ENCODE data around the gene OPTC.

The OPTC gene

DNA sequence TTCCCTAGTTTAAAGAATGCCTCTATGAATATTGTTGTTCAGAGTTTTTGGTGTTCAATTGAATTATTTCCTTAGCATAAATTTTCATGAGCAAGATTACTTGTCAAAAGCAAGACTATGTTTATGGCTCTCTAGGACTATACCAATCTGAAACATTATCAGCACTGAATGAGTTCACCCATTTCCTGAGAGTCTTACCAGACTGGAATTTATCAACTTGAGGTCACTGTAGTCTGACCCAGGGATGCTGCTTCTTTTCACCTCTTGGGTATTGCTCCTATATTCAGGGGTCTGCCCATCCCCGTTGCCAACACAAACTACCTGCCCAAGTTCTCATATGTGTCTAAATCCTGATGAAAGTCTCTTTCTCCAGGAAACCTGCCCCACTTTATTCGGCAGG, 42.6 kb downstream of the OPTC start:
- Histone ChIP-seq H3K4me1 (ENCODE audit: insufficient read depth, low read length) (no peaks in the 10 kb centered on the region), H3K9ac (ENCODE audit: low read depth, low read length) (no peak overlapping the region), H3K36me3 (ENCODE audit: insufficient read depth, low read length) (no peaks in the 10 kb centered on the region), H3K9me3 (ENCODE audit: control insufficient read depth, insufficient read depth, low read length) (no peaks in the 10 kb centered on the region)

DNA sequence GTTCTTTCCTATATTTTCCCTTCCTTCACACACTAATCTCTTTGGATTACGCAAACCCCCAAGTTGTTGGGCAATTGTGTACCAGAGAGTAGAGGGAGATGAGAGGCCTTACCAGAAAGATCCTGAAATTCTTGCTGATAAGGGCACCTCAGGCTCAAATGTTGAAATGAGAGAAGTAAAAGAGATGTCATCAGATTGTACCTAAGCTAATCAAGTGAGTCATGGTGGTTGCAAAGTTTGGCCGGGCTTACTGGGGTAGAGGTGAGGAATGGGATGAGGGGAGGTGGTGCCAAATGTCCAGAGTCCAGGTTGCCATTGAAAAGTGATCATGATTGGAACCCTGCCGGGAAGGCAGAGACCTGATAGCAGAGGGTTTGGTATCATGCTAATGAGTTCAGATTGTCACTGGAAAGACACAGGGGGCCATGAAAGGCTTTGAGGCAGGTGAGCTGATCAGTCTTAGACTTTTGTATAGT, 43.1 kb downstream of the OPTC start:
- no peaks in the 10 kb centered on the region for H3K4me1 ChIP-seq (ENCODE audit: insufficient read depth, low read length)
- H3K9me3 ChIP-seq (ENCODE audit: control insufficient read depth, insufficient read depth, low read length), result no peaks in the 10 kb centered on the region
- H3K9ac ChIP-seq (ENCODE audit: low read depth, low read length), result no peak overlapping the region
- no peaks in the 10 kb centered on the region for H3K36me3 ChIP-seq (ENCODE audit: insufficient read depth, low read length)

DNA sequence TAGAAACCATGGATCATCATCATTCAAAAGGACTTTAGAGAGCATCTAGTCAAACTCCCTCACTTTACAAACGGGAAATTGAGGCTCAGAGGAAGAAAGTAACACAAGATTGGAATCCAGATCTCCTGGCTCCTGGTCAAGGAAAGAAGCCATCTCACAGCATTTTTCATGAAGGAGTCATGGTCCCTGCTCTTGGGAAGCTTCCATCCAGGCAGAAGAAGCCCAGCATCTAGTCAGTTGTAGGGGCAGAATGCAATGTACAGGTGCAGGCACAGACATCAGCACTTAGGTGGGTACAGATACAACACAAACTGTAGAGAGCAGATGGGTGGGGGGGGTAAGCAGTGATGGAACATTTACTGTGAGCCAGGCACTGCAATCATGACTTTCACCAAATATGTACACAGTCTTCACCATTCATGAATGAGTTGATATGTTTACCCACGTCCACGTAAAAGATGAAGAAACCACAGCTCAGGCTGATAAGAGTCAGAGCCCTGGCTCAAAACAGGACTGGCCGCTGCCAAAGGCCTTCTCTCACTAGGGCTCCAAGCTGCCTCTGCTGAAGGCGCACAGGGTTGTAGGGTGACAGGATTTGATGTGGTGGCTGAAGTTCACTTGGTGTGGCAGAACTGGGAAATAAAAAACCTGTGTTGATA, 44.0 kb downstream of the OPTC start:
- Histone ChIP-seq H3K36me3 (ENCODE audit: insufficient read depth, low read length) (no peaks in the 10 kb centered on the region), H3K9me3 (ENCODE audit: control insufficient read depth, insufficient read depth, low read length) (no peaks in the 10 kb centered on the region), H3K9ac (ENCODE audit: low read depth, low read length) (no peak overlapping the region), H3K4me1 (ENCODE audit: insufficient read depth, low read length) (no peaks in the 10 kb centered on the region)

DNA sequence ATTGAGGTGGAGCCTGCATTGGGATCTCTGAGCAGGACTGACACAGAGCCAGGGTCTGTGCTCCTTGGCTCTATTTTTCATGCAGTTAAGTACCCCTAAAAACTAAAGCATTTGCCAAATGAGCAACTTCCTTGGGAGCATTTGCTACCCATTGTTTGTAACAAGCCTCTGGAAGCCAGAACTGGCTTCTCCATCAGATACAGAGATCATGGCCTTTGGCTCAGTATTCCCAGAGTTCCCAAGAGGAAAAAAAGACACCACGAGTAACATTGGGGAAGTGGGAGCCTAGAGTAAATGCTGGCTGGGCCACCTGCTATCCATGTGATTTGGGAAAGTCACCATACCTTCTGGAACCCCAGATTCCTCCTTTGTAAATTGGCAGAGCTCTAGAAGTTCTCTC, 44.8 kb downstream of the OPTC start:
- Histone ChIP-seq H3K9me3 (ENCODE audit: control insufficient read depth, insufficient read depth, low read length) (no peaks in the 10 kb centered on the region), H3K36me3 (ENCODE audit: insufficient read depth, low read length) (no peaks in the 10 kb centered on the region), H3K9ac (ENCODE audit: low read depth, low read length) (no peak overlapping the region), H3K4me1 (ENCODE audit: insufficient read depth, low read length) (no peaks in the 10 kb centered on the region)

- H3K4me1 ChIP-seq (ENCODE audit: insufficient read depth, low read length), result peaks cover 4% of the 10 kb centered on the region
- no peaks in the 10 kb centered on the region for H3K36me3 ChIP-seq (ENCODE audit: insufficient read depth, low read length)
- no peaks in the 10 kb centered on the region for H3K9me3 ChIP-seq (ENCODE audit: control insufficient read depth, insufficient read depth, low read length)
- no peak overlapping the region for H3K9ac ChIP-seq (ENCODE audit: low read depth, low read length)
Measured at GRCh38 chr1:203539831-203540546, 46.0 kb downstream of the OPTC start.

- no peaks in the 10 kb centered on the region for H3K36me3 ChIP-seq (ENCODE audit: insufficient read depth, low read length)
- peaks cover 21% of the 10 kb centered on the region for H3K4me1 ChIP-seq (ENCODE audit: insufficient read depth, low read length)
- no peaks in the 10 kb centered on the region for H3K9me3 ChIP-seq (ENCODE audit: control insufficient read depth, insufficient read depth, low read length)
- H3K9ac ChIP-seq (ENCODE audit: low read depth, low read length), result no peak overlapping the region
Measured at GRCh38 chr1:203544485-203544884, 50.5 kb downstream of the OPTC start.

GRCh38 chr1:203544978-203545816, 51.2 kb downstream of the OPTC start:
- Histone ChIP-seq H3K9ac (ENCODE audit: low read depth, low read length) (no peak overlapping the region), H3K9me3 (ENCODE audit: control insufficient read depth, insufficient read depth, low read length) (no peaks in the 10 kb centered on the region), H3K36me3 (ENCODE audit: insufficient read depth, low read length) (no peaks in the 10 kb centered on the region), H3K4me1 (ENCODE audit: insufficient read depth, low read length) (peaks cover 26% of the 10 kb centered on the region)

DNA sequence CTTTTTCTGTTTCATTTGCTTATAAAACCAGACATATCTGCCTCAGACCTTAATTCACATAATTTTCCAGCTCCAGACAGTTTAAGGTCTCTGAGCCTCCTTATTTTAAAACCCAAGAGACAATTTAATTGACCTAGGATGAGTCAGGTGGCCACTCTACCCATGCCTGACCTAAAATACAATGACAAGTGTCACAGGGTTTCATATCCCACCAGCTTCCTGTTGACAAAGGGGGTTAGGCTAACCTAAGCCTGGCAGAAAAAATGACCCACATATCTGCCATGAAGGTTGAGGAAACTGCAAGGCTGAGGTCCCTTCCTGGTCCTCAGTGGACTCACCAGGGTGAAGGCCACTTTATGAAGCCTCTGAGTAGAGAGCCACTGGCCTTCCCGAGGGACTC, 52.3 kb downstream of the OPTC start:
- Histone ChIP-seq H3K4me1 (ENCODE audit: insufficient read depth, low read length) (peaks cover 27% of the 10 kb centered on the region), H3K36me3 (ENCODE audit: insufficient read depth, low read length) (no peaks in the 10 kb centered on the region), H3K9ac (ENCODE audit: low read depth, low read length) (no peak overlapping the region), H3K9me3 (ENCODE audit: control insufficient read depth, insufficient read depth, low read length) (no peaks in the 10 kb centered on the region)

GRCh38 chr1:203547147-203547546, 53.2 kb downstream of the OPTC start:
- no peaks in the 10 kb centered on the region for H3K36me3 ChIP-seq (ENCODE audit: insufficient read depth, low read length)
- peaks cover 27% of the 10 kb centered on the region for H3K4me1 ChIP-seq (ENCODE audit: insufficient read depth, low read length)
- no peaks in the 10 kb centered on the region for H3K9me3 ChIP-seq (ENCODE audit: control insufficient read depth, insufficient read depth, low read length)
- H3K9ac ChIP-seq (ENCODE audit: low read depth, low read length), result no peak overlapping the region

DNA sequence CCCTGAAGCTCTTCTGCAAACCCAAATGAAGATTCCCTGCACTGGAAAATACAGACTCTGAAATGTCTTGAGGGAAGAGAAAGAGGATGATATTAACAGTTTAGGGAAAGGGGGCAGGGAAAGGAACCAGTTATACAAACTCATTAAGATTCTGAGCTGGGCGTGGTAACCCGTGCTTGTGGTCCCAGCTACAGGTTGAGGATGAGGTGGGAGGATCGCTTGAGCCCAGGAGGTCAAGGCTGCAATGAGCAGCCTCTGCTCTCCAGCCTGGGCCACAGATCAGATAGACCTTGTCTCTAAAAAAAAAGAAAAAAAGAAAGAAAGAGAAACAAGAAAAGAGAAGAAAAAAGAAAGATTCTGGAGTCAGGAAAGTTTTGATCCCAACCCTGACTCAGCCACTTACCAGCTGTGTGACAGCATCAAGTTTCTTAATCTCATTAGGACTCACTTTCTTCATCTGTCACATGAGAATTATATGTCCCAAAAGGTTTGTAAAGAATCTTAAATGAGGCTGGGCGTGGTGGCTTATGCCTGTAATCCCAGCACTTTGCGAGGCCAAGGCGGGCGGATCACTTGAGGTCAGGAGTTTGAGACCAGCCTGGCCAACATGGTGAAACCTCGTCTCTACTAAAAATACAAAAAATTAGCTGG, 53.9 kb downstream of the OPTC start:
- Histone ChIP-seq H3K36me3 (ENCODE audit: insufficient read depth, low read length) (no peaks in the 10 kb centered on the region), H3K9me3 (ENCODE audit: control insufficient read depth, insufficient read depth, low read length) (no peaks in the 10 kb centered on the region), H3K9ac (ENCODE audit: low read depth, low read length) (no peak overlapping the region), H3K4me1 (ENCODE audit: insufficient read depth, low read length) (peaks cover 27% of the 10 kb centered on the region)

- Histone ChIP-seq H3K9ac (ENCODE audit: low read depth, low read length) (peak overlapping the region; percentile 11; the same call in 1 of the 2 replicates), H3K9me3 (ENCODE audit: control insufficient read depth, insufficient read depth, low read length) (no peaks in the 10 kb centered on the region), H3K36me3 (ENCODE audit: insufficient read depth, low read length) (no peaks in the 10 kb centered on the region), H3K4me1 (ENCODE audit: insufficient read depth, low read length) (peaks cover 27% of the 10 kb centered on the region)
Measured at GRCh38 chr1:203548892-203549291, 54.9 kb downstream of the OPTC start.

GRCh38 chr1:203549309-203549708, 55.4 kb downstream of the OPTC start:
- Histone ChIP-seq H3K4me1 (ENCODE audit: insufficient read depth, low read length) (peaks cover 23% of the 10 kb centered on the region), H3K36me3 (ENCODE audit: insufficient read depth, low read length) (no peaks in the 10 kb centered on the region), H3K9me3 (ENCODE audit: control insufficient read depth, insufficient read depth, low read length) (no peaks in the 10 kb centered on the region), H3K9ac (ENCODE audit: low read depth, low read length) (0 out of 2 replicates have a peak overlapping the region, but pooled peaks have one; percentile 11)

DNA sequence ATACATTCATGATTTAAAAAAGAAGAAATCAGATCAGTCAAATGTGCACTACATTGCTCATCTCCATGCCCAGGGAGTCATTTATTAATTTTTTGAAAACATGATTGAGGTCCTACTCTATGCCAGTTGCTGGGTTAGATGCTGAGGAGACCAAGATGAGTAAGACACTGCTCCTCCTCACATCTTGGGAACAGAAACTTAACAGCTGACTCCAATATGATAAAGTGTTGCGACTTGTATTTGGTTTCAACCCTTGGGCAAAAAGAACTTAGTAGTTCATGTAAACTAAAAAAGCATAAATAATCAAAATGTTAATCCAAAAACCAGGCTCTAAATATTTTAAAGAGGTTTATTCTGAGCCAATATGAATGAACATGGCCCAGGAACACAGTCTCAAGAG, 56.9 kb downstream of the OPTC start:
- H3K9me3 ChIP-seq (ENCODE audit: control insufficient read depth, insufficient read depth, low read length), result no peaks in the 10 kb centered on the region
- H3K4me1 ChIP-seq (ENCODE audit: insufficient read depth, low read length), result peaks cover 32% of the 10 kb centered on the region
- no peaks in the 10 kb centered on the region for H3K36me3 ChIP-seq (ENCODE audit: insufficient read depth, low read length)
- no peak overlapping the region for H3K9ac ChIP-seq (ENCODE audit: low read depth, low read length)

- peaks cover 38% of the 10 kb centered on the region for H3K4me1 ChIP-seq (ENCODE audit: insufficient read depth, low read length)
- H3K9ac ChIP-seq (ENCODE audit: low read depth, low read length), result no peak overlapping the region
- no peaks in the 10 kb centered on the region for H3K36me3 ChIP-seq (ENCODE audit: insufficient read depth, low read length)
- H3K9me3 ChIP-seq (ENCODE audit: control insufficient read depth, insufficient read depth, low read length), result no peaks in the 10 kb centered on the region
Measured at GRCh38 chr1:203551550-203551949, 57.6 kb downstream of the OPTC start.
